Measurements from ENCODE around the gene RSRC2.
A peak's percentile ranks its signal among the peaks of the same experiment; 100 is the strongest.
"Not testable (repeated sequence)": the region's sequence is repeated elsewhere in the genome, so short reads cannot be mapped to it uniquely, and the experiment has no call there.

RSRC2 gene, protein sequence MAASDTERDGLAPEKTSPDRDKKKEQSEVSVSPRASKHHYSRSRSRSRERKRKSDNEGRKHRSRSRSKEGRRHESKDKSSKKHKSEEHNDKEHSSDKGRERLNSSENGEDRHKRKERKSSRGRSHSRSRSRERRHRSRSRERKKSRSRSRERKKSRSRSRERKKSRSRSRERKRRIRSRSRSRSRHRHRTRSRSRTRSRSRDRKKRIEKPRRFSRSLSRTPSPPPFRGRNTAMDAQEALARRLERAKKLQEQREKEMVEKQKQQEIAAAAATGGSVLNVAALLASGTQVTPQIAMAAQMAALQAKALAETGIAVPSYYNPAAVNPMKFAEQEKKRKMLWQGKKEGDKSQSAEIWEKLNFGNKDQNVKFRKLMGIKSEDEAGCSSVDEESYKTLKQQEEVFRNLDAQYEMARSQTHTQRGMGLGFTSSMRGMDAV

DNA sequence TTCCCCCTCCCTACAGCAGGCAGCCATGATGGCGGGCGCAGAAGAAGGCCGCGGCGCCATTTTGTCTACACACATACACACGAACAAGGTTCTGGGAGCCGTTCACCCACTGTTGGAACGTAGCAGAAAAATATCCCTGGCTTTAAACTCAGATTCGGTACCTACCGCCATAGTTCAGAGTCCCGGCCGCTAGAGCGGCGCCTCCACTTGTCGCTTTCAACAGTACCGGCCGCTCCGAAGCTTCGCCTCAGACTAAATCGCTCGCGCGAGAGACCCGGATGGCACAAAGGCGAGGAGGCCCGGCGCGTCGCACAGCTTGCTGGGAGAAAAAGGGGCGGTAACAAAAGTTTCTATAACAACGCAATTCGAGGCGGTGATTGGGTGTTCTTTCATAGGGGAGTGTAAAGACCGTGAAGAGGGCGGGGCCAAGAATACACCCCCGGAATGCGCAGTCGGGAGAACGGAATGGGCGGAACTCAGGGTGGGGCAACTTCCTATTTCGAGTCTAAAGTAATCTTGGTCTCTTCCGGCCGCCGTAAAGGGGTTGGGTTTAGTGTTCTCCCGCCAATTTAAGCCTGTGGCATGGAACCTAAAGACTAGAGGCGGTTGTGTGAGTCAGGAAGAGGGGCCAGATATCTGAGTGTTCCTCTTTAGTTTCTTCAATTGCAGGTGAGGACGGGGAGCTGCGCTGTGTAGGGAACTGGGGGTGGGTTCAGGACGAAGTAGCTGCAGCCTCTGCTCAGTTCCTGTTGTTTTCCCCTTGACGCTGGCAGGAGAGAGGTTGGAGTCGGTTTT lies at the start of gene RSRC2, which contains the start of gene KNTC1:
TSS of gene RSRC2 (minus strand) at position 254 of the 795 bp plus-strand sequence. CDS start at position 171, 83 bp downstream.
TSS of gene KNTC1 (plus strand) at position 567 of the 795 bp plus-strand sequence. CDS start 2,815 bp downstream, outside the sequence.
- DNase-seq = peak; percentile 99

DNA sequence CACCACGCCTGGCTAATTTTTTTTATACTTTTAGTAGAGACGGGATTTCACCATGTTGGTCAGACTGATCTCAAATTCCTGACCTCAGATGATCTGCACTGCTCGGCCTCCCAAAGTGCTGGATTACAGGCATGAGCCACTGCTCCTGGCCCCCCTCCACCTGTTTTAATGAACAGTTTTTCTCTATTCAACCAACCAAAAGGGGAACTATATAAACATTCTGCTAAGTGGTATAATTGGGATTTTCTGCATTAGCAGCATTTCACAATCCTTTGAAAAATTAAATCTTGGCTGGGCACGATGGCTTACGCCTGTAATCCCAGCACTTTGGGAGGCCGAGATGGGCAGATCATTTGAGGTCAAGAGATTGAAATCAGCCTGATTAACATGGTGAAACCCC lies 45.1 kb upstream of the RSRC2 start:
- DNase-seq = no peak

DNA sequence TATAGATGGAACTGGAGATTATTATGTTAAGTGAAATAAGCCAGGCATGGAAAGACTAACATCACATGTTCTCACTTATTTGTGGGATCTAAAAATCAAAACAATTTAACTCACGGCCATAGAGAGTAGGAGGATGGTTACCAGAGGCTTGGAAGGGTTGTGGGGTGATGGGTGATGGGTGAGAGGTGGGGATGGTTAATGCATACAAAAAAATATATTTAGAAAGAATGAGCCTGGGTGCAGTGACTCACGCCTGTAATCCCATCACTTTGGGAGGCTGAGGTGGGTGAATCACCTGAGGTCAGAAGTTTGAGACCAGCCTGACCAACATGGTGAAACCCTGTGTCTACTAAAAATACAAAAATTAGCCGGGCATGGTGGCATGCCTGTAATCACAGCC lies 43.3 kb upstream of the RSRC2 start:
- DNase-seq = not testable (repeated sequence)

DNA sequence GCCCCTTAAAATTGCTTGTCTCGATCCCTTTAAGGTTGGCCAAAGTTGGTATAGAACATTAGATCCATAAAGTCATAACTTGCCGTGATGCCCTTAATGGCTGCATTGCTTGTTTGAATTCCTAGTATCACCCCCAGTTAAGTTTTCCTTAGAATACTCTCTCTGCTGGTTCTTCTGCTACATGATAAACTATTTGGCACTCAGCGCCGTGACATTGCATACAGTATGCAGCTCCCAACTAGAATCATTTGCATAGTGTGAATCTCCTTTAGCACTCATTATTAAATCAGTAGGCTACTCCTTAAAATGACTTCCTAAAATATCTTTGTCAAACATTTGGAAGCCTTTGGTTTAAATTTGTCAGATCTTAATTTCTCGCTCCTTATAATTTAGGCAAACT lies 42.6 kb upstream of the RSRC2 start:
- no peak for DNase-seq

DNA sequence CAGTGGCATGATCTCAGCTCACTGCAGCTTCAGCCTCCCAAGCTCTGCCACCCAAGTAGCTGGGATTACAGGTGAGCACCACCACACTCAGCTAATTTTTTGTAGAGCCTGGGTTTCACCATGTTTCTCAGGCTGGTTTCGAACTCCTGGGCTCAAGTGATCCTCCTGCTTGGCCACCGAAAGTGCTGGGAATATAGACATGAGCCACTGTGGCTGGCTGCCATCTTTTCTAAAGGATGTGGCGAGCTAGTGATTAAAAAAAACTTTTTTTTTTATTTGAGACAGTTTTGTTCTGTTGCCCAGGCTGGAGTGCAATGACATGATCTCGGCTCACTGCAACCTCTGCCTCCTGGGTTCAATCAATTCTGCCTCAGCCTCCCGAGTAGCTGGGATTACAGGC lies 40.1 kb upstream of the RSRC2 start:
- DNase-seq = not testable (repeated sequence)

DNA sequence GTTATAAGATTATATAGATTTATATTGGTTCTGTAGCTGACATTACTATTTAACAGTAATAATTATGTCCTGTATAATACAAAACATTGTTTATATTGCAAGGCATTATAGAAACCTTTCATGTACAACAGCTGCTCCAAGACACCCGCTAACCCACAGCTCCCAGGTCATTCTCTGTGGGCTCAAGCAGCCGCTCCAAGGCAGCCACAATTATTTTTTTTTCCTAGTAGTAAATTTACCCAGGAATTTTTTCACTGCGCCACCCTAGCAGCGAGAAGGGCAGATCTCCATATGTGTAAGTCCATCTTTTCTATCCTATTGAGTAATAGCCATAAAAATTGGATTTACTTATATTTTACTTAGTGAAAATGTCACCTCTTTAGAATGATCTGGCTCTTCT lies 36.6 kb upstream of the RSRC2 start:
- DNase-seq = no peak

DNA sequence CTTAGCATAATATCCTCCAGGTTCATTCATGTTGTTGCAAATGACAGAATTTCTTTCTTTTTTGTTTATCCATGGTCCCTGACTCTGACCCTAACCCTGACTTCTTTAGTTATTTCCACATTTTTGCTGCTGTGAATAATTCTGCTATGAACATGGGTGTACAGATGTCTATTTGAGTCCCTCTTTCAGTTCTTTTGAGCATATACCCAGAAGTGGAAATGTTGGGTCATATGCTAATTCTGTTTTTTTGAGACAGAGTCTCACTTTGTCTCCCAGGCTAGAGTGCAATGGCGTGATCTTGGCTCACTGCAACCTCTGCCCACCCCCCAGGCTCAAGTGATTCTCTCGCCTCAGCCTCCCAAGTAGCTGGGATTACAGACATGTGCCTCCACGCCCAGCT lies 33.4 kb upstream of the RSRC2 start:
- no peak for DNase-seq

DNA sequence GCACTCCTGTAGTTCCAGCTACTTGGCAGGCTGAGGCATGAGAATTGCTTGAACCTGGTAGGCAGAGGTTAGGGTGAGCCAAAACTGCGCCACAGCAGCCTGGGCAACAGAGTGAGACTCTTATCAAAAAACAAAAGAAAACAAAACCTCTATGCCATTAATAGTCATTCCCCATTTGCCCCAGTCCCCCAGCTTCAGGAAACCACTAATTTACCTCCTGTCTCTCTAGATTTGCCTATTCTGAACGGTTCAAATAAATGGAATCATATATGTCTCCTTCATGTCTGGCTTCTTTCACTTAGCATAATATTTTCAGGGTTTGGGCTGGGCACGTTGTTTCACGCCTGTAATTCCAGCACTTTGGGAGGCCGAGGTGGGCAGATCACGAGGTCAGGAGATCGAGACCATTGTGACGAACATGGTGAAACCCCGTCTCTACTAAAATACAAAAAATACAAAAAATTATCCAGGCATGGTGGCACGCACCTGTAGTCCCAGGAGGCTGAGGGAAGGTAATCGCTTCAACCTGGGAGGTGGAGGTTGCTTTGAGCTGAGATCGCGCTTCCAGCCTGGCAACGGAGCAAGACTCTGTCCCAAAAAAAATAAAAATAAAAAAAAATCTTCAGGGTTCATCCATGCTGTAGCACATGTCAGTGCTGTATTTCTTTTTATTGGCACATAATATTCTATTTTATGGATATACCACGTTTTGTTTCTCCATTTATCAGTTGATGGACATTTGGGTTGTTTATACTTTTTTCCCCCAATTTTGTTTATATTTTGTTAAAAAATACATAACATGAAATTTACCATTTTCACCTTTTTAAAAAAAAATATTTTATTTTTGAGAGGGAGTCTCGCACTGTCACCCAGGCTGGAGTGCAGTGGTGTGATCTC lies 32.3 kb upstream of the RSRC2 start:
- no peak for DNase-seq

DNA sequence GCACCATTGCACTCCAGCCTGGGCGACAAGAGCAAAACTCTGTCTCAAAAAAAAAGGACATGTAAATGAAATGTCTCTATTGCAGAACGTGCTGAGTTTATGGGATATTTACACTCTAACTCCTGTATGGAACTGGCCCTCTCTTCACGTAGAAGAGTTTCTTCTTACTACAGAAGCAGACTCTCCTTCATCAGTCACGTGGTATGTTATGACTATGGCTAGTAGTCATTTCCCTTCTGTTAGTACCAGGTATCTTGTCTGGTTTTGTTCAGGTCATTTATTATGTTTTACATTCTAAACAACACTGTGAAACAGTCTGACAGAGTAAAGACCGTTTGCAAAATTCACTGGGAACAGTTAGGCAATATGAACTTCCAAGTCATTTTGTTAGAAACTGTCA lies 20.6 kb upstream of the RSRC2 start:
- DNase-seq = no peak

DNA sequence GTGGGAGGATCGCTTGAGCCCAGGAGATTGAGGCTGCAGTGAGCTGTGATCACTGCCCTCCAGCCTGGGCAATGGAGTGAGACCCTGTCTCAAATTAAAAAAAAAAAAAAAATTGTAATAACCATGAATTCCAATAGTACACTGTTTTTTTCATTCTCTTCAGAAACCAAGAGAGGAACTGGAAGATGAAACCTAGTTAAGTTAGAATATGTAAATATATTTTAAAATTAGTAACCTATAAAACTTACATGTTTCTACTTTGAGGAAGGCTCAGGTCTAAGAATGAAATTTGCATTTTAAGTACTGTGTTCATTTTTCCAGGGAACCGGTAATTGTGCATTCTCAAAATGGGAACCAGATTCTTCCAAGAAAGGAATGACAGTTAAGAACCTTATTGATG lies 19.1 kb upstream of the RSRC2 start:
- no peak for DNase-seq

DNA sequence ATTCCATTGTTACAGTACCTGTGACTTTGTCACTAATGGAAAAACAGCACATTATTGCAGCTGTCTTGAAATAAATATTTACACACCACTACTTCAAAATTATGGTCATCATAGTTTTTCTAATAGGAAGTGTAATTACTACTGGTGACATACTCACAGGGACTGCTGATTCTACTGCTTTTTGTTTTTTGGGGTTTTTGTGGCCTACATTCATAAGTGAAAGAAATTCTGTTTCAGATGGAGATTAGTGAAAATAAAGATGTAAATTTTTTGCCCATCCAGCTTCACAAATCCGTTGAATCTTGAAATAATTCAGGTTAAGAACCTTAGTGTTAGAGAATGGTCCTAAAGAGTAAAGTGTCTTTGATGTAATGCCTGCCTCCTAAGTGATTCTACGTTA lies 17.8 kb upstream of the RSRC2 start:
- DNase-seq = no peak

DNA sequence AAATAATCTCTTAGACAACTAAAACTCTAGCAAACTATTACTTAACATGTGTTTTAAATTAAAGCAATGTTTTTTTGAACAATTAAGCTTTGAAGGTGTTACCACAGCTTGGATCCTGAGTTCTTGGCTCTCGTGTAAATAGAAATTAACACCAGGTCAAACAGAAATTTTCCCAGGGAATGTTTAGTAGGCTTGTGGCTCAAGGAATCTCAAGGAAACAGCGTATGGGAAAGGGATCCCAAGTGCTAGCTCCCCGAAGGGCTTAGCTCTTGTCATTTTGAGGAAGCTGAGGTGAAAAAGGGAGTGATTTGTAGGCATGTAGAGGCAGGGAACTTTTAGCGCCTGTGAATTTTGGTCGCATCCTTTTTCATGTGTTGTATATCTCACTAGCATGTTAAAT lies 11.8 kb upstream of the RSRC2 start:
- DNase-seq = no peak

DNA sequence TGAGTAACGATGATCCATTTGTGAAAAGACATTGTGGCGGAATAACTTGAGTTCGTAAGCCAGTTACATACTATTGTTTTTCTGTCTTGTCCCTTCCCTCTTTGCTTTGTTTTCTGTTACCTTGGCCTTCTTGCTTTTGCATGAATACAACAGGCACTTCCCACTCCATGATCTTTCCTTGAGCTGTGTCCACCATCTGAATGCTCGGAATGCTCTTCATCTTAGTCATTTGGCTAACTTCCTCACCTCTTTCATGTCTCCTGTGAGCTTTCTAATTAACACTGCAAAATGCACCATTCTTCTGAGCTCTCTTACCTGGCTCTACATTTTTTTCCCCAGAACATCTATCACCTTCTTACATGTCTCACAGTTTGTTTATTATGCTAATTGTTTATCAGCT lies 10.3 kb upstream of the RSRC2 start:
- no peak for DNase-seq

DNA sequence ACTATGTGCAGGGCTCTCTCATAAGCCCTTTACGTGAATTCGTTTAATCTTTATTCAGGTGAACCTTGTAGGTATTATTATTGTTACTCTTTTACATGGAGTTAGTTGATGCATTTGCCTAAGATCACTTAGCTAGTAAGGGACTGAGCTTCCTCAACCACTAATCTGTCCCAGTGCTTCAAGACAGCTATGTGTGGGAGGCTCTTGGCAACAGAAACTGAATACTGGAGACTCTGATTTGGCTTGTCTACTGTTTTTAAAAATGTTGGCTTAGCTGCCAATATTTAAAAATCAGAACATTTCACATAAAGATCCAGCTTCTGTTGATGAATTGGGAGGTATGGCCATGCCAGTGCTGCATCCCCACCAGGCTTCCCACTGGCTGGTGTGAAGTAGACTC lies 7.1 kb upstream of the RSRC2 start:
- no peak for DNase-seq

DNA sequence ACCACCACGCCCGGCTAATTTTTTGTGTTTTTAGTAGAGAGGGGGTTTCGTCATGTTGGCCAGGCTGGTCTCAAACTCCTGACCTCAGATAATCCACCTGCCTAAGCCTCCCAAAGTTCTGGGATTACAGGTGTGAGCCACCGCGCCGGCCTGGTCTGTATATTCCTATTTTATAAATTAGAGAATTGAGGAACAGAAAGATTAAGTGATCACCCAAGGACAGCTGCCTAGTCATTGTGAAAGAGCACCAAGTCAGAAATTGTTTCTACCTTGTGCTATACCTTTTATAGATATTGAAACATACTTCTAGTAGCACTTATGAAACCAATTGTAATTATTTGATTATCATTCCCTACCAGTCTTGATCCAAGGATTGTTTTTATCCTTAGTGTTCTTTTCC lies 2.3 kb upstream of the RSRC2 start:
- no peak for DNase-seq

DNA sequence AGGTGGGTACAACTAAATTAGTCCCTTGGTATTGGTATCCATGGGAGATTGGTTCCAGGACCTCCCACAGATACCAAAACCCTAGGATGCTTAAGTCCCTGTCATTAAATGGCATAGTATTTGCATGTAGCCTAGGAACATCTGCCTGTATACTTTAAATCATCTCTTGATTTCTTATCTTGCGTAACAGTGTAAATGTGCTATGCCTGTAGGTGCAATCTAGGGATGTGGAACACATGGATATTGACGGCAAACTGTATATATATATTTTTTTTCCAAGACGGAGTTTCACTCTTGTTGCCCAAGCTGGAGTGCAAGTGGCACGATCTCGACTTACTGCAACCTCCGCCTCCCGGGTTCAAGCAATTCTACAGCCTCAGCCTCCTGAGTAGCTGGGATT lies 1.8 kb upstream of the RSRC2 start:
- no peak for DNase-seq

DNA sequence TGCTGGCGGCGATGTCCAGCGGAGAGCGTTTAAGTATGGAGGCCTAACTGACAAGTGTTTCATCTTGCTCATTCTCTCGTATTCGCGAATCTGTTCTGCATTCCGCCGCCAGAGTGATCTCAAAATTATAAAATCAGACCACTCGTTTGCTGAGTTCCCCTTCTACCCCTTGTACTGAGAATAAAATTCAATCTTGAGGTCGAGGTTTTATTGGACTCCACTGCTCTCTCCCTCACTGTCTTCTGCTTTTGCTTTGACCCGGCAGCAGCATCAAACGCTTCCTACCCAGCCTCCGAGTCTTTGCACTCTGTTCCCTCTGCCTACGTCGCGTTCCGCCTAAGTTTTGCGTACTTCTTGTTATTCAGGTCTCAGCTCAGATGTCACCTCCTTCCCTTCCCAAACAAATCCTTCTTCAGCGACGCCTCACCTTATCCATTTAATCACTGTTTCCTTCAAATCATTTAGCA lies 775 bp upstream of the RSRC2 start:
- DNase-seq = peak; percentile 49

DNA sequence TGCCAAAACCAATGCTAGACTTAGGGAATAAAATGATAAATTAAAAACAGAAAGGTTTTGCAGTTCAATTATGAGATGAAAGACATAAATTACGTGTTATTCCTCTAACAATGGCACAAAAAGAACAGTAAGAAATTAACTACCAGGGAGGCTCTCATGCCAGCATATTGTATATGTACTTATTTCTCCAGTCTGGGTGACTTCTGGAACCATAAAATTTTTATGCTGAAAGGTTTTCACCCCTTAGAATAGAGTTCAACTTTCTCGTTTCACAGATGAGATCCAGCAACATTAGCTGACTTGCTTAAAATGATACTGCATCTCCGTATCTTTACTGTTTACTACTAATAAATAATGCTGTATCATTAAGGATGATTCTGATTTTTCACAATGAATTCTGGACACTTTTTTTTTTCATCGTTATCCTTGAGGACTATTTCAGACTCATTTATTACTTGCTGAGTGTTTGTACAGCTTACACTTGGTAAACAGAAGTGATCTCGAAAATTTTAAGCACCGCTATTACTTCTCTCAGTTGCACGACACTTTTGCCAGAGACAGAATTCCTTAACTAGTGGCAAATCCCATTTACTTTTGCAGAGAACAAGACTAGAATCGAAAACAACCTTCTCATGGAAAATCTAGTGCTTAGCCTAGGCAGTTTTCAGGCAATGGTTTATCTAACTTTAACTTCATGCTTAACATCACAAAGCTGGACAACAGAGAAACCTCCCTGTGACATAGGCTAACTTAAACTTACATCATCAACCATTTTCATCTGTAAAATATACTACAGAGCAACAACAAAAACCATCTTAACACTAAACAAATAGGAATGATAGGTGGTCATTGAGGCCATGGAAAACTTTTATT lies 2.7 kb downstream of the RSRC2 start:
- DNase-seq = no peak

DNA sequence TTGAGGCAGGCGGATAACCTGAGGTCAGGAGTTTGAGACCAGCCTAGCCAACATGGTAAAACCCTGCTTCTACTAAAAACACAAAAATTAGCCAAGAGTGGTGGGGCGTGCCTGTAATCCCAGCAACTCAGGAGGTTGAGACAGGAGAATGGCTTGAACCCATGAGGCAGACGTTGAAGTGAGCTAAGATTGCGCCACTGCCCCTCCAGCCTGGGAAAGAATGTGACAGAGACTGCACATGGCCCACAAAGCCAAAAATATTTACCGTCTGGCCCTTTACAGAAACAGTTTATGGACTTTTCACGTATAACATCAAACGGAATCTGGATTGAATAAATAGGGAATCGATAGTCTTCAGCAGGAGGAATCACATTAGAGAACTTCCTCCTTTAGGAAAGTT lies 3.5 kb downstream of the RSRC2 start:
- no peak for DNase-seq

DNA sequence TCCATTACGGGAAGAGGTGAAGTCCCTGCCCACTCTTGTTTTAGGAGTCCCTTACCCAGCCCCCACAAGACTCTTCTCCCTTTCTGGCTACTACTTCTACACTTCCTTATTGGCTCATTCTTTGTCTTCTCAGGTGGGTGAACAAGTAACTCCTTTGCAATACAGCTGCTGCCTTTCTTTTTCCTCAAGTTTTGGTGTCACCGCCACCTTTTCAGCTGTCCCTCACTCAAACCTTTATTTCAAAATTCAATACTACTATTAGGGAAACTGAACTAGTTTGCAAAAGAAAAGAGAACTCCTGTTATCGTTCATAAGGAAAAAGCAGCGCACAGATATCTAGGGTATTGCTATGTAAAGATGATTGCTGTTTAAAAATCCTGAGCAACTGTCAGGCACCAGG lies 6.1 kb downstream of the RSRC2 start:
- DNase-seq = no peak

DNA sequence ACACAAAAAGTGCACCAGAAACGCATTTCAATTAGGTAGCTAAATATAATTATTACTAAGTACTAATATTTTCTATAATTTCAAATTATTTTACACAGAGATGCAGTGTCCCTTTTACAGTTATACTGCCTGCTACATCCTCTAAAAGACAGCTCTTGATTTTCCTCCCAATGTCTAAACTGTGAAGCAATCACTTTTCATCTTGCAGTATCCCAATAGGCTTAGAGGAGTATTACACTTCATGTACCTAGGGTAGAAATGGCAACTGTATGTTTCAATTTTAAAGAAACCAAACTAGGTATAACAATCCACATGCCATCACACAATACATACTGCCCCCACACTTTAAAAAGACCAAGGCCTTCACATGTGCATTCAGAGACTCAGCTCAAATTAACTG lies 7.3 kb downstream of the RSRC2 start:
- DNase-seq = no peak

DNA sequence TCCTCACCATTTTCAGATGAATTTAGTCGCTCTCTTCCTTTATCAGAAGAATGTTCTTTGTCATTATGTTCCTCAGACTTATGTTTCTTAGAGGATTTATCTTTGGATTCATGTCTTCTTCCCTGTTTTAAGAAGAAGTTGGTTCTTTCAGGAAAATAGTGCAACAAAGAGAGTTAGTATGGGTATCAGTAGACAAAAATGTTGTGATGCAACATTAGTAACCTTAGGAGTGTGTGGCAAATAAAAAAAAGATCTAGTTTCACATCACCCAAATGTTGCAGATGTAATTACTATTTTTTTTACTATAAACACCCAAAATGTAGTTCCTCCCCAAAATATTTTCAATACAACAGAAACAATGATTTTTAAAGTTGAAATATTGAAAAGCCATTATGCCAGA lies 7.8 kb downstream of the RSRC2 start:
- no peak for DNase-seq
